Common myeloid progenitor, CD34-positive (primary cell): ENCODE data around the gene RAPGEF4.

Experiments used
- CTCF ChIA-PET: fragments of 350-600 bp; sonication (Branson Sonifier 250); formaldehyde crosslinking; loops from one replicate; lab custom pipeline; 2021; ENCODE audit warnings: antibody characterized with exemption; lab: Charles Lee
- POLR2A ChIA-PET: fragments of 350-600 bp; sonication (Branson Sonifier 250); formaldehyde crosslinking; loops from one replicate; lab custom pipeline; 2021; ENCODE audit warnings: antibody characterized with exemption; lab: Charles Lee
- DNase-seq, 3 donors: peaks; one replicate each; pipeline versions ENCODE4 v3.0.0 to v3.0.0-alpha.2; 2013
- H3K27ac ChIP-seq, 2 experiments: 1 replicate in 1 of 2; 2 replicates in 1 of 2; pipeline ENCODE4 v1.7.0; 2013; ENCODE audit warnings: inconsistent platforms in 2 of 2, low read length in 2 of 2, mild to moderate bottlenecking in 2 of 2, low read depth in 1 of 2, moderate library complexity in 1 of 2; ENCODE audit not compliant: severe bottlenecking in 2 of 2, insufficient read depth in 1 of 2, poor library complexity in 1 of 2
- H3K27me3 ChIP-seq, 5 experiments: replicated peaks in 2 of 5; 1 replicate in 3 of 5; 2 replicates in 2 of 5; pipeline versions ENCODE4 v1.6.1 to v1.7.0; 2013; ENCODE audit warnings: low read length in 4 of 5, mild to moderate bottlenecking in 2 of 5, moderate library complexity in 2 of 5, inconsistent platforms in 1 of 5; ENCODE audit not compliant: insufficient read depth in 5 of 5, control insufficient read depth in 4 of 5
- H3K36me3 ChIP-seq, 4 experiments: 1 replicate in 2 of 4; 2 replicates in 2 of 4; pipeline versions ENCODE4 v1.6.1 to v1.7.0; 2013; ENCODE audit warnings: low read length in 3 of 4, control low read depth in 1 of 4, mild to moderate bottlenecking in 1 of 4; ENCODE audit not compliant: control insufficient read depth in 4 of 4, insufficient read depth in 4 of 4
- H3K4me1 ChIP-seq, 4 experiments: 1 replicate in 3 of 4; 2 replicates in 1 of 4; pipeline versions ENCODE4 v1.6.1 to v1.7.1; 2013; ENCODE audit warnings: low read length in 3 of 4, mild to moderate bottlenecking in 3 of 4, control low read depth in 1 of 4, inconsistent platforms in 1 of 4, moderate library complexity in 1 of 4; ENCODE audit not compliant: control insufficient read depth in 4 of 4, insufficient read depth in 4 of 4; ENCODE audit errors: control extremely low read depth in 1 of 4
- H3K4me3 ChIP-seq, 7 experiments: 1 replicate in 4 of 7; 2 replicates in 3 of 7; pipeline versions ENCODE4 v1.5.1 to v1.7.0; 2013; ENCODE audit warnings: mild to moderate bottlenecking in 7 of 7, low read length in 6 of 7, moderate library complexity in 6 of 7, inconsistent platforms in 2 of 7, low read depth in 2 of 7, control low read depth in 1 of 7; ENCODE audit not compliant: insufficient read depth in 4 of 7, control insufficient read depth in 1 of 7; ENCODE audit errors: extremely low read depth in 1 of 7
- H3K9me3 ChIP-seq, 5 experiments: 1 replicate in 4 of 5; 2 replicates in 1 of 5; pipeline versions ENCODE4 v1.6.1 to v1.7.1; 2013; ENCODE audit warnings: low read length in 4 of 5, mild to moderate bottlenecking in 2 of 5, inconsistent platforms in 1 of 5, low read depth in 1 of 5, moderate library complexity in 1 of 5; ENCODE audit not compliant: control insufficient read depth in 4 of 5, insufficient read depth in 2 of 5; ENCODE audit errors: control extremely low read depth in 1 of 5
- WGBS: methylation state at CpG from one replicate; pipeline ENCODE4 v1.1.5; 2013; ENCODE audit not compliant: insufficient coverage; 5-methylcytosine and 5-hydroxymethylcytosine counted together

The RAPGEF4 gene

DNA sequence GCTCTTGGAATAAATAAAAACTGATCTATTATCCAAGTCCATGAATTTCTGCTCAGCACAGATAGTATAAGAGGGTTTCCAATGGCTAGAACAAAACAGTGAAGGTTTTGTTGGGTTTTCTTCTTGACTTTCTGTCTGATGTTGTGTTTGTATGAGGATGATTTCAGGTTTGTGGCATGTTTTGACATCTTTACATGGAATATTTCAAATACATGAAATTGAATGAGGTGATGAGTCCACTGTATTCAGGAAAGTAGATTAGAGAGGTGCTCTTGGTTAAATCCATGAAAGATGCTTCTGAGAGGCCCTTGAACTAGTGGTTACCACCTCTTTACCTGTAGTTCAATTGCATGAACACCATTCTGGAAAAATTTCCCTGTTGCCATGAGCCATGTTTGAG lies 84.3 kb downstream of the RAPGEF4 start:
- Histone ChIP-seq H3K27ac (no peak overlapping the region), H3K4me3 (no peak overlapping the region), H3K9me3 (no peaks in the 10 kb centered on the region), H3K36me3 (no peaks in the 10 kb centered on the region), H3K27me3 (no peaks in the 10 kb centered on the region), H3K4me1 (peaks cover 0 to 8% (median 5%) of the 10 kb centered on the region in 4 experiments)
- no peak for DNase-seq
- POLR2A ChIA-PET: no interaction called here
- CTCF ChIA-PET: no interaction called here

DNA sequence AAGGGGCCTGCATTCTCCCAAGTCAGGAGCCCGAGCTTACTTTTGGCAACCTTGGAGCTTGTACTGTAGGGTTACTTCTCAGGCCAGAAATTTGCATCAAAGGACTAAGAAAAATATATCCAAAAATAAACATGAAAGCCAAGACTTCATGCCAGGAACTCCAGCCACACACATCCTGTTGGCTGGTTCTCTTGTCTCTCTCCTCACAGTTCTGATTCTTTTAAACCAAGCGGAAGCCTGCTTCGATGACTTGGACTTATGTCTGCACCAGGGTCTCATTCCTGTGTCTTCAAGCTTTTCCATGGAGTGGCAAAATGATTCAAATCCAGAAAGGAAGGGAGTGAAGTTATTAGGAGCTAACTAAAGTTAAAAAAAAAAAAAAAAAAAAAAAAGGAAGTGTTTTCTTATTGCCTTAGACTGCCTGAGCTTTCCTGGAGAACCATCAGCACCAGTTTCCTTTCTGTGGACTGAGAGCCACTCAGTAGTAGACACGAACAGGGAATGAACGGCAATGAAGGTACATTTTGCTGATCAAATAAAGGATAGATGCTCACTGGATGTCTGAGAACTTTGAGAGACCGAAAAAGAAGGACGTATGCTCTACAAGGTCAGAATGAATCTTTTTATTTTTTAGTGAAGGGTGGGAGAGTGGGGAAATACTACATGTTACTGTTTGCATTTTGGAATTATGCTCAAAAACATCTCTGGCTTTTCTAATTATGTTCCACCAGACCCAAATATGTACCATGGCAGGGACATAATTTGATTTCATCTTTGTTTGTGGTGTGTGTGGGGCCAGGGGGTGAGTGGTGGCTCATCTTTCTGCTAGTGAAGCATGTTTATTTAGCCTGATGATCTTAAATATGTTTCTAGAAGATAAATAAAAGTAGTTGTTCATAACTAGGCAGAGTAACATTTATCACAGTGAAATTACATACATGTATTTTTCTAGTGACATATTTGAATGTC lies 86.0 kb downstream of the RAPGEF4 start:
- Histone ChIP-seq H3K4me1 (peaks cover 0 to 8% (median 5%) of the 10 kb centered on the region in 4 experiments), H3K36me3 (no peaks in the 10 kb centered on the region), H3K9me3 (no peaks in the 10 kb centered on the region), H3K27ac (no peak overlapping the region), H3K4me3 (no peak overlapping the region), H3K27me3 (no peaks in the 10 kb centered on the region)
- no peak for DNase-seq
- ChIA-PET POLR2A (no interaction called here), CTCF (interaction anchor here (0.6 to 1.1 kb wide), 2 partner anchors 15 to 110 kb away, joined by 4 to 5 read pairs; no protein-coding TSS in a partner anchor)
- 63% methylated on average over 5 of the region's 7 CpGs for WGBS

DNA sequence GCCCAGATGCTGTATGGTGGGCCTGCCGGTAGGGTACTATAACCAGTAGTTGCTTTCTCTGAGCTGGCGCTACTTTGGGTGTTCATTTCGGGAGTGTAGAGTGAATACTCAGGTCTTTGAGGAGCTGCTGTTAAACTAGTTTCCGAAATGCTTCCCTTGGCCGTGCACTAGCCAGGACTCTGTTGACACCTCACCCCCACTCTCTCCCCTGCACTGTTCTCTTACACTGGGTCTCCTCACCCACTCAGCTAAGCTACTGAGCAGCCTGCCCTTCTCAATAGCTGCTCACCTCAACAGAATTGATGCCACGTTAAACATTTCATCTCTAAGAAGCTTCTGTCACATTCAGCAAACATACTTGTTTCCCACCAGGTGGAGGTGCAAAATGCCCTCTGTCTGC lies 86.9 kb downstream of the RAPGEF4 start:
- Histone ChIP-seq H3K27me3 (no peaks in the 10 kb centered on the region), H3K36me3 (no peaks in the 10 kb centered on the region), H3K4me1 (peaks cover 0 to 8% (median 5%) of the 10 kb centered on the region in 4 experiments), H3K4me3 (no peak overlapping the region), H3K9me3 (no peaks in the 10 kb centered on the region), H3K27ac (no peak overlapping the region)
- POLR2A ChIA-PET: no interaction called here
- CTCF ChIA-PET: no interaction called here
- DNase-seq: no peak
- 98% methylated on average over 3 of the region's 6 CpGs for WGBS

DNA sequence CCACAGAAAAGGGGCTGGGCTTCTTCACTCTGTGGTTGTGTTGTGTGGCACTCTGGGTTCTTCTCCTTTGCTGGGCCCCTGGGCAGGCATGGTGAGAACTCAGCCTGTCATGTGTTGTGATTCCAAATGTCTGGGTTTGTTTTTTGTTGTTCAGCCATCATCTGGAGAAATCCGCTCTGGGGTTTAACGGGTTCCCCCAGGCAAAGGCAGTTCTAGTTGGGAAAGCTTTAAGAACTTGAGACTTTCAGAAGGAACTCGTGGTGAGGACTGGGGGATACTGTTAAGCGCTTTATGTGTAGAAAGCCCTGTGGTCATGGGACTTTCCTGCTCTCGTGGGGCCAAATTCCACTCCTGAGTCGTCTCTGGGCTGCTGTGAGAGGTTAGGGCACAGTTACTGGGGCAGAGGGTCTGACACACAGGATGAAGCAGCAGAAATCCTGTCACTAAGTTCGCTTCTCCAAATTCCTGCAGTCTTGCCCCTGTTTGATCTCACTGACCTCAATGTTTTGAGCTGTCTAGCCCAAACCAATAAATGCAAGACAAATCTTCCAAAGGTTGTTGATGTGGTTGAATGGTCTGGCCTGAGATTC lies 87.7 kb downstream of the RAPGEF4 start:
- CTCF ChIA-PET: no interaction called here
- peak in 1 of 3 donors; percentile 7 for DNase-seq
- no peaks in the 10 kb centered on the region for H3K27me3 ChIP-seq
- H3K9me3 ChIP-seq: no peaks in the 10 kb centered on the region
- peaks cover 0 to 8% (median 5%) of the 10 kb centered on the region in 4 experiments for H3K4me1 ChIP-seq
- H3K36me3 ChIP-seq: no peaks in the 10 kb centered on the region
- 88% methylated on average over 7 of the region's 7 CpGs for WGBS
- POLR2A ChIA-PET: no interaction called here
- H3K4me3 ChIP-seq: no peak overlapping the region
- H3K27ac ChIP-seq: no peak overlapping the region

DNA sequence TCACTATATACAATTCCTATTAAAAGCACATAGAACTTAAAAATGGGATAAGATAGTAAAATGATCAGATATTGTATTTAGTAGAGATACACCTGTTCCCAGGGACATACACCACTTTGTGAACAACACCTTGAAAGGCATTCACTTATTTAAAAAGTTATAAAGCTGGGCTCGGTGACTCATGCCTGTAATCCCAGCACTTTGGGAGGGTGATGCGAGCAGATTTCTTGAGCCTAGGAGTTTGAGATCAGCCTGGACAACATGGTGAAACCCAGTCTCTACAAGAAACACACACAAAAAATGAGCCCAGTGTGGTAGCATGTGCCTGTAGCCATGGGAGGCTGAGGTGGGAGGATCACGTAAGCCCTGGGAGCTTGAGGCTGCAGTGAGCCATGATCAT lies 90.9 kb downstream of the RAPGEF4 start:
- Histone ChIP-seq H3K4me3 (no peak overlapping the region), H3K9me3 (no peaks in the 10 kb centered on the region), H3K4me1 (peaks cover 0 to 3% (median 2%) of the 10 kb centered on the region in 4 experiments), H3K27me3 (no peaks in the 10 kb centered on the region), H3K27ac (no peak overlapping the region), H3K36me3 (no peaks in the 10 kb centered on the region)
- POLR2A ChIA-PET: no interaction called here
- CTCF ChIA-PET: interaction anchor here (1.3 kb wide), 1 partner anchor 13 kb away, joined by 3 read pairs; no protein-coding TSS in a partner anchor
- DNase-seq: no peak
- WGBS: 90% methylated on average over 2 of the region's 3 CpGs

DNA sequence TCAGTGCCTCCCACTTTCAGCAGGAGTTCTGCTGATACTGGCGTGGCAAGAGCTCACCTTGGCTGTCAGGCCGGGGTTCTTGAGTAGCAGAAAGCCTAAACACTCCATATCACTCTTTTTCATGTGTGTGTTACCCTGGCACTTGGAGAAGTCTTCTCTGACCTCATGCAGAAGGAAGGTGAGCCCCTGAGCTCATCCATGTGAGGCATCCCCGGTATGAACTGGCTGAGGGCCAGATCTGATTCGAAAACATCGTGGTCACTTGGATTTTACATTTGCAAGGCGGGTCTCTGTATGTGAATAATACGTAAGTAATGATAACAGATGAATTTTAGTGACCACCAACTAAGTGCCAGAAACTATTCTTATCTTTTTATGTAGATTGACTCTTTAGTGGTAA lies 93.6 kb downstream of the RAPGEF4 start:
- WGBS: 90% methylated on average over 6 of the region's 7 CpGs
- ChIA-PET CTCF (interaction anchor here (0.9 kb wide), 2 partner anchors 16 to 72 kb away, joined by 3 read pairs; no protein-coding TSS in a partner anchor), POLR2A (no interaction called here)
- Histone ChIP-seq H3K4me3 (no peak overlapping the region), H3K27me3 (no peaks in the 10 kb centered on the region), H3K27ac (no peak overlapping the region), H3K4me1 (no peaks in the 10 kb centered on the region), H3K9me3 (no peaks in the 10 kb centered on the region), H3K36me3 (no peaks in the 10 kb centered on the region)
- no peak for DNase-seq

DNA sequence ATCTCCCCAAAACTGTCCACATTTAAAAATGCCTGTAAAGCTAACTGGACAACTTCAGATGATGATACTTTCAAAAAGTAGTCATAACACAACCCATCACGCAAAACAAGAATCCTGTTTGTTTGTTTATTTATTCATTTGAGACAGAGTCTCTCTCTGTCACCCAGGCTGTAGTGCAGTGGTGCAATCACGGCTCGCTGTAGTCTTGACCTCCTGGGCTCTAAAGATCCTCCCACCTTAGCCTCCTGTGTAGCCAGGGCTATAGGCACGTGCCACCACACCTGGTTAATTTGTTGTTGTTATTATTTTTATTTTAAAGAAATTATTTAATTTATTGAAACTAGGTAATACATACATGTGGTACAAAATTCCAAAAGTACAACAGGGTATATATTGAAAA lies 94.8 kb downstream of the RAPGEF4 start:
- Histone ChIP-seq H3K9me3 (no peaks in the 10 kb centered on the region), H3K27ac (no peak overlapping the region), H3K4me1 (no peaks in the 10 kb centered on the region), H3K27me3 (peaks cover 0 to 2% (median 0%) of the 10 kb centered on the region in 5 experiments), H3K36me3 (no peaks in the 10 kb centered on the region), H3K4me3 (no peak overlapping the region)
- POLR2A ChIA-PET: no interaction called here
- no CpG with 5 or more reads among the region's 4 CpGs for WGBS
- CTCF ChIA-PET: interaction anchor here (0.9 to 1.0 kb wide), 2 partner anchors 17 to 102 kb away, joined by 3 read pairs; no protein-coding TSS in a partner anchor
- no peak for DNase-seq
